ENCODE data around the gene ST6GAL1. TPM values are rescaled to one million over a fixed set of nuclear protein-coding genes. Genes with fewer than 3 reads are reported as not detected.
A peak's percentile ranks its signal among the peaks of the same experiment; 100 is the strongest.

Gene ST6GAL1
- total RNA-seq, 1 experiment from 2014 or later: 74.2 TPM

DNA sequence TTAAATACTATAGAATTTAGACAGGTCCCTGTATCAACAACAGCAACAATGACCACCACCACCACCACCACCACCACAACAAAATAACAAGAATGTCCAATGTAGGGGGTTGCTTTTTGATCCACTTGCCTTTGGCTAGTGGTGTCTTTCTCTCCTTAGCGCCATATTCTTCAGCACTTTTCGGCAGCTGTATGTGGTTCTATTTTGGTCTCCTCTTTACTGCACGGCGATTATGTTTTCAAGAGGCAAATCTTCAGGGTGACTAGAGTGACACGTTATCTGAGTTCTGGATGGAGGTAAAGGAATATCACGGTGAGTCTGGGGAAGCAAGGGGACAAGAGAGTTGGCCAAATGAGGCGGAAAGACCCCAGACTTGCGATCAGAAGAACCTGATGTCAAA lies 56.1 kb downstream of the ST6GAL1 start:
- TF ChIP-seq EZH2 (IDR thresholded peaks at IDR 0.05; ENCODE audit: borderline replicate concordance, low read depth, low read length, poor library complexity, severe bottlenecking): no peak
- TF ChIP-seq, protein P1, sequence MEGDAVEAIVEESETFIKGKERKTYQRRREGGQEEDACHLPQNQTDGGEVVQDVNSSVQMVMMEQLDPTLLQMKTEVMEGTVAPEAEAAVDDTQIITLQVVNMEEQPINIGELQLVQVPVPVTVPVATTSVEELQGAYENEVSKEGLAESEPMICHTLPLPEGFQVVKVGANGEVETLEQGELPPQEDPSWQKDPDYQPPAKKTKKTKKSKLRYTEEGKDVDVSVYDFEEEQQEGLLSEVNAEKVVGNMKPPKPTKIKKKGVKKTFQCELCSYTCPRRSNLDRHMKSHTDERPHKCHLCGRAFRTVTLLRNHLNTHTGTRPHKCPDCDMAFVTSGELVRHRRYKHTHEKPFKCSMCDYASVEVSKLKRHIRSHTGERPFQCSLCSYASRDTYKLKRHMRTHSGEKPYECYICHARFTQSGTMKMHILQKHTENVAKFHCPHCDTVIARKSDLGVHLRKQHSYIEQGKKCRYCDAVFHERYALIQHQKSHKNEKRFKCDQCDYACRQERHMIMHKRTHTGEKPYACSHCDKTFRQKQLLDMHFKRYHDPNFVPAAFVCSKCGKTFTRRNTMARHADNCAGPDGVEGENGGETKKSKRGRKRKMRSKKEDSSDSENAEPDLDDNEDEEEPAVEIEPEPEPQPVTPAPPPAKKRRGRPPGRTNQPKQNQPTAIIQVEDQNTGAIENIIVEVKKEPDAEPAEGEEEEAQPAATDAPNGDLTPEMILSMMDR (conservative IDR thresholded peaks at IDR 0.05; ENCODE audit: low read depth, low read length): no peak
- no peak for DNase-seq (ENCODE audit: low spot score)
- H3K27ac ChIP-seq (ENCODE audit: low read depth, low read length, poor library complexity, severe bottlenecking): peak overlapping the region; percentile 36
- peaks cover 25% of the 10 kb centered on the region for H3K4me1 ChIP-seq (ENCODE audit: insufficient read depth, low read length, poor library complexity, severe bottlenecking)
- no peaks in the 10 kb centered on the region for H3K9me3 ChIP-seq (ENCODE audit: low read depth, low read length, poor library complexity, severe bottlenecking)
- peaks cover 22% of the 10 kb centered on the region for H3K36me3 ChIP-seq (ENCODE audit: insufficient read depth, low read length, poor library complexity, severe bottlenecking)
- CTCF ChIA-PET: no interaction called here
- intact Hi-C loops (cut with micrococcal nuclease; ENCODE audit: unreplicated experiment): no loop called here
- no TSS peak for BruUV-seq (replicated peaks)
- H3K4me3 ChIP-seq (ENCODE audit: low read depth, low read length, poor library complexity, severe bottlenecking): no peak overlapping the region
- H3K27me3 ChIP-seq (replicated peaks; ENCODE audit: insufficient read depth, low read depth, low read length, poor library complexity): no peaks in the 10 kb centered on the region
- POLR2A ChIA-PET (ENCODE audit: low non-redundant PET): interaction anchor here (0.7 kb wide), 1 partner anchor 95 kb away, joined by 3 read pairs; no protein-coding TSS in a partner anchor

DNA sequence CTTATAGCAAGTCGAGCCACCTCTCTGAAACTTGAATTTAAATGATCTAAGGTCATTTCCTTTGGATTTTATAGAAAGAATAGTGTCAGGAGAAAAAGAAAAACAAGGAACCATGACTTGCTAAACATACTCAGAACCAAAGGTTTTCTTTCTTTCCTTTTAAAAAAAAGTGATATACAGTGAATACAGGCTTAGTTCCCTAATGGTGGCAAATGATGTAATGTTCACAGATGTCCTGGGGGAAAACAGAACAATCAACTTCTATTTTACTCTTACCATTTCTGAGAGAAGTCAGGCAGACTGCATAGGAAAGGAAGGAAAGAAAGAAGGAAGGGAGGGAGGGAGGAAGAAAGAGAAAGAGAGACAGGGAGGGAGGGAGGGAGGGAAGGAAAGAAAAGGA lies 56.5 kb downstream of the ST6GAL1 start:
- ChIA-PET CTCF (no interaction called here), POLR2A (ENCODE audit: low non-redundant PET) (no interaction called here)
- H3K4me3 ChIP-seq (ENCODE audit: low read depth, low read length, poor library complexity, severe bottlenecking): no peak overlapping the region
- TF ChIP-seq, protein P1 (conservative IDR thresholded peaks at IDR 0.05; ENCODE audit: low read depth, low read length): no peak
- no peak for TF ChIP-seq EZH2 (IDR thresholded peaks at IDR 0.05; ENCODE audit: borderline replicate concordance, low read depth, low read length, poor library complexity, severe bottlenecking)
- H3K27ac ChIP-seq (ENCODE audit: low read depth, low read length, poor library complexity, severe bottlenecking): peak overlapping the region; percentile 36
- H3K4me1 ChIP-seq (ENCODE audit: insufficient read depth, low read length, poor library complexity, severe bottlenecking): peaks cover 25% of the 10 kb centered on the region
- intact Hi-C loops (cut with micrococcal nuclease; ENCODE audit: unreplicated experiment): no loop called here
- no peak for DNase-seq (ENCODE audit: low spot score)
- peaks cover 20% of the 10 kb centered on the region for H3K36me3 ChIP-seq (ENCODE audit: insufficient read depth, low read length, poor library complexity, severe bottlenecking)
- BruUV-seq (replicated peaks): no TSS peak
- no peaks in the 10 kb centered on the region for H3K9me3 ChIP-seq (ENCODE audit: low read depth, low read length, poor library complexity, severe bottlenecking)
- no peaks in the 10 kb centered on the region for H3K27me3 ChIP-seq (replicated peaks; ENCODE audit: insufficient read depth, low read depth, low read length, poor library complexity)

- ChIA-PET POLR2A (ENCODE audit: low non-redundant PET) (no interaction called here), CTCF (no interaction called here)
- H3K4me3 ChIP-seq (ENCODE audit: low read depth, low read length, poor library complexity, severe bottlenecking): no peak overlapping the region
- no peak overlapping the region for H3K27ac ChIP-seq (ENCODE audit: low read depth, low read length, poor library complexity, severe bottlenecking)
- no peaks in the 10 kb centered on the region for H3K9me3 ChIP-seq (ENCODE audit: low read depth, low read length, poor library complexity, severe bottlenecking)
- peaks cover 9% of the 10 kb centered on the region for H3K36me3 ChIP-seq (ENCODE audit: insufficient read depth, low read length, poor library complexity, severe bottlenecking)
- intact Hi-C loops (cut with micrococcal nuclease; ENCODE audit: unreplicated experiment): no loop called here
- no peak for TF ChIP-seq EZH2 (IDR thresholded peaks at IDR 0.05; ENCODE audit: borderline replicate concordance, low read depth, low read length, poor library complexity, severe bottlenecking)
- TF ChIP-seq, protein P1 (conservative IDR thresholded peaks at IDR 0.05; ENCODE audit: low read depth, low read length): no peak
- H3K27me3 ChIP-seq (replicated peaks; ENCODE audit: insufficient read depth, low read depth, low read length, poor library complexity): no peaks in the 10 kb centered on the region
- BruUV-seq (replicated peaks): no TSS peak
- DNase-seq (ENCODE audit: low spot score): no peak
- peaks cover 22% of the 10 kb centered on the region for H3K4me1 ChIP-seq (ENCODE audit: insufficient read depth, low read length, poor library complexity, severe bottlenecking)
Measured at GRCh38 chr3:186988806-186989205, 58.5 kb downstream of the ST6GAL1 start.

Data from A673 (cell line).